Stromal cell of bone marrow (primary cell): ENCODE results near the gene SEMA3C.
A peak's percentile ranks its signal among the peaks of the same experiment; 100 is the strongest.

Experiments used
- DNase-seq: peaks from one replicate; pipeline ENCODE4 v3.0.0-alpha.2; 2012; ENCODE audit warnings: low read depth

The SEMA3C gene

GRCh38 chr7:80848841-80849240, 70.0 kb downstream of the SEMA3C start:
- DNase-seq: no peak

GRCh38 chr7:80847895-80848294, 71.0 kb downstream of the SEMA3C start:
- no peak for DNase-seq

- DNase-seq: no peak
Observed at GRCh38 chr7:80847027-80847426, 71.8 kb downstream of the SEMA3C start.

GRCh38 chr7:80844916-80845315, 73.9 kb downstream of the SEMA3C start:
- DNase-seq: no peak

- DNase-seq: no peak
Observed at GRCh38 chr7:80843018-80843677, 75.7 kb downstream of the SEMA3C start.

- no peak for DNase-seq
Observed at GRCh38 chr7:80842022-80842790, 76.6 kb downstream of the SEMA3C start.

- DNase-seq: no peak
Observed at GRCh38 chr7:80841423-80841955, 77.4 kb downstream of the SEMA3C start.

- no peak for DNase-seq
Observed at GRCh38 chr7:80840681-80841080, 78.2 kb downstream of the SEMA3C start.

- no peak for DNase-seq
Observed at GRCh38 chr7:80839855-80840254, 79.0 kb downstream of the SEMA3C start.

GRCh38 chr7:80838643-80839042, 80.2 kb downstream of the SEMA3C start:
- no peak for DNase-seq

GRCh38 chr7:80837345-80837744, 81.5 kb downstream of the SEMA3C start:
- no peak for DNase-seq

GRCh38 chr7:80835251-80835650, 83.6 kb downstream of the SEMA3C start:
- DNase-seq: no peak

GRCh38 chr7:80833289-80834268, 85.3 kb downstream of the SEMA3C start:
- peak; percentile 18 for DNase-seq

- peak; percentile 36 for DNase-seq
Observed at GRCh38 chr7:80832006-80832405, 86.8 kb downstream of the SEMA3C start.

- no peak for DNase-seq
Observed at GRCh38 chr7:80830584-80831285, 88.1 kb downstream of the SEMA3C start.

- DNase-seq: no peak
Observed at GRCh38 chr7:80830010-80830409, 88.8 kb downstream of the SEMA3C start.

GRCh38 chr7:80829527-80829926, 89.3 kb downstream of the SEMA3C start:
- DNase-seq: no peak

- no peak for DNase-seq
Observed at GRCh38 chr7:80827239-80827633, 91.6 kb downstream of the SEMA3C start.

- no peak for DNase-seq
Observed at GRCh38 chr7:80826520-80827238, 92.2 kb downstream of the SEMA3C start.

- DNase-seq: no peak
Observed at GRCh38 chr7:80825499-80825898, 93.4 kb downstream of the SEMA3C start.

GRCh38 chr7:80824253-80824652, 94.6 kb downstream of the SEMA3C start:
- DNase-seq: no peak
